ENCODE results near the gene GIN1. TPM values are rescaled to one million over a fixed set of nuclear protein-coding genes. Genes with fewer than 3 reads are reported as not detected.
"Not testable (repeated sequence)": the region's sequence is repeated elsewhere in the genome, so short reads cannot be mapped to it uniquely, and the experiment has no call there.

Gene GIN1
- total RNA-seq, 2 experiments from 2014 or later = 2.7 to 2.9 TPM

DNA sequence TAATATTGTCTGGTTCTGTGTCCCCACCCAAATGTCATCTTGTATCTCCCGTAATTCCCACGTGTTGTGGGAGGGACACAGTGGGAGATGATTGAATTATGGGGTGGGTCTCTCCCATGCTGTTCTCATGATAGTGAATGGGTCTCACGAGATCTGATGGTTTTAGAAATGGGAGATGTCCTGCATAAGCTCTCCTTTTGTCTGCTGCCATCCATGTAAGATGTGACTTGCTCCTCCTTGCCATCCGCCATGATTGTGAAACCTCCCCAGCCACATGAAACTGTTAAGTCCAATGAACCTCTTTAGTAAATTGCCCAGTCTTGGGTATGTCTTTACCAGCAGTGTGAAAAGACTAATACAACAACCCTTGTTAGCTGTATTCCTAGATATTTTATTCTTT is 44.5 kb downstream of the GIN1 start:
- no peak overlapping the region for H3K27ac ChIP-seq (ENCODE audit: low read depth in 1 of 2, low read length in 2 of 2)
- H3K4me3 ChIP-seq (ENCODE audit: low read length) = no peak overlapping the region
- intact Hi-C loops (cut with DNase I, micrococcal nuclease) = no loop called here
- TF ChIP-seq, protein P1, sequence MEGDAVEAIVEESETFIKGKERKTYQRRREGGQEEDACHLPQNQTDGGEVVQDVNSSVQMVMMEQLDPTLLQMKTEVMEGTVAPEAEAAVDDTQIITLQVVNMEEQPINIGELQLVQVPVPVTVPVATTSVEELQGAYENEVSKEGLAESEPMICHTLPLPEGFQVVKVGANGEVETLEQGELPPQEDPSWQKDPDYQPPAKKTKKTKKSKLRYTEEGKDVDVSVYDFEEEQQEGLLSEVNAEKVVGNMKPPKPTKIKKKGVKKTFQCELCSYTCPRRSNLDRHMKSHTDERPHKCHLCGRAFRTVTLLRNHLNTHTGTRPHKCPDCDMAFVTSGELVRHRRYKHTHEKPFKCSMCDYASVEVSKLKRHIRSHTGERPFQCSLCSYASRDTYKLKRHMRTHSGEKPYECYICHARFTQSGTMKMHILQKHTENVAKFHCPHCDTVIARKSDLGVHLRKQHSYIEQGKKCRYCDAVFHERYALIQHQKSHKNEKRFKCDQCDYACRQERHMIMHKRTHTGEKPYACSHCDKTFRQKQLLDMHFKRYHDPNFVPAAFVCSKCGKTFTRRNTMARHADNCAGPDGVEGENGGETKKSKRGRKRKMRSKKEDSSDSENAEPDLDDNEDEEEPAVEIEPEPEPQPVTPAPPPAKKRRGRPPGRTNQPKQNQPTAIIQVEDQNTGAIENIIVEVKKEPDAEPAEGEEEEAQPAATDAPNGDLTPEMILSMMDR (IDR thresholded peaks at IDR 0.05) = no peak
- no peaks in the 10 kb centered on the region for H3K4me1 Mint-ChIP-seq (ENCODE audit: low read depth)
- H3K4me3 Mint-ChIP-seq = no peak overlapping the region
- no peaks in the 10 kb centered on the region for H3K4me1 ChIP-seq (ENCODE audit: insufficient read depth, low read length)
- peaks cover 30% of the 10 kb centered on the region for H3K9me3 Mint-ChIP-seq
- no peak for ATAC-seq (ENCODE audit: poor library complexity)
- no peaks in the 10 kb centered on the region for H3K27me3 Mint-ChIP-seq
- no peak for DNase-seq
- peaks cover 36% of the 10 kb centered on the region for H3K36me3 Mint-ChIP-seq (ENCODE audit: low read depth)
- ChIA-PET CTCF (no interaction called here), POLR2A (no interaction called here)
- H3K27ac Mint-ChIP-seq = no peak overlapping the region
- H3K36me3 ChIP-seq (ENCODE audit: insufficient read depth, low read length) = no peaks in the 10 kb centered on the region
- peaks cover 22 to 56% of the 10 kb centered on the region in 2 experiments for H3K9me3 ChIP-seq (ENCODE audit: control insufficient read depth in 1 of 2, insufficient read depth in 1 of 2, low read length in 2 of 2)
- no peaks in the 10 kb centered on the region for H3K27me3 ChIP-seq (ENCODE audit: control insufficient read depth in 1 of 2, insufficient read depth in 2 of 2, low read length in 2 of 2)

DNA sequence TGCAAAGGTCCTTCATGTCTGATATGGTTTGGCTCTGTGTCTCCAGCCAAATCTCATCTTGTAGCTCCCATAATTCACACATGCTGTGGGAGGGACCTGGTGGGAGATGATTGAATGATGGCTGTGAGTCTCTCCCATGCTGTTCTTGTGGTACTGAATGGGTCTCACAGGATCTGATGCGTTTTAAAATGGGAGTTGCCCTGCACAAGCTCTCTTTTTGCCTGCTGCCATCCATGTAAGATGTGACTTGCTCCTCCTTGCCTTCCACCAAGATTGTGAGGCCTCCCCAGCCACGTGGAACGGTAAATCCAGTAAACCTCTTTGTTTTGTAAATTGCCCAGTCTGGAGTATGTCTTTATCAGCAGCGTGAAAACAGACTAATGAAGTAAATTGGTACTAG is 46.4 kb downstream of the GIN1 start:
- H3K27ac ChIP-seq (ENCODE audit: low read depth in 1 of 2, low read length in 2 of 2); H3K4me1 ChIP-seq (ENCODE audit: insufficient read depth, low read length); CTCF ChIA-PET; POLR2A ChIA-PET; ATAC-seq (ENCODE audit: poor library complexity); H3K27me3 Mint-ChIP-seq; DNase-seq; H3K27me3 ChIP-seq (ENCODE audit: control insufficient read depth in 1 of 2, insufficient read depth in 2 of 2, low read length in 2 of 2); H3K27ac Mint-ChIP-seq; H3K36me3 ChIP-seq (ENCODE audit: insufficient read depth, low read length); H3K4me1 Mint-ChIP-seq (ENCODE audit: low read depth); H3K4me3 Mint-ChIP-seq; H3K4me3 ChIP-seq (ENCODE audit: low read length): not testable (repeated sequence)
- intact Hi-C loops (cut with DNase I, micrococcal nuclease) = loop anchor here in 1 of 2 experiments (5.0 kb wide), 1 partner anchor 64 kb away; no protein-coding TSS in a partner anchor
- peaks cover 9 to 37% of the 10 kb centered on the region in 2 experiments for H3K9me3 ChIP-seq (ENCODE audit: control insufficient read depth in 1 of 2, insufficient read depth in 1 of 2, low read length in 2 of 2)
- Mint-ChIP-seq H3K36me3 (ENCODE audit: low read depth) (peaks cover 32% of the 10 kb centered on the region), H3K9me3 (peaks cover 25% of the 10 kb centered on the region)

DNA sequence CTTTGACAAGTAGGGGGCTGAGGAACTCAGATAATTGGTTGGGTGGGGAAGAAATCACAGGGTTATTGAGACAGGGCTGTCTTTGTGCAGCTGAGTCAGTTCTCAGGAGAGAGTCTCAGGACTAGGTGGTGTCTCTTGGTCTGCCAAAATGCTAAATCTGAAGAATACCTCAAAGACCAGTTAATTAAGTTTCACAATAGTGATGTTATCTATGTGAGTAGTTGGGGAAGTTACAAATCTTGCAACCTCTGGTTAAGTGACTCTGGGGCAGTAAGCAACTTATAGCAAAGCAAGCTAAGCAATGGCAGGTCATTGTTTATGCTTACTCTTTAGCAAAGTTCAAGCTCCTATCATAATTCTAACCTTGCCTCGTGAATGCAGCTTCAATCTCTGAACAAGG is 53.6 kb downstream of the GIN1 start:
- TF ChIP-seq, protein P1 (IDR thresholded peaks at IDR 0.05) = no peak
- Mint-ChIP-seq H3K9me3 (no peaks in the 10 kb centered on the region), H3K27me3 (no peaks in the 10 kb centered on the region), H3K36me3 (ENCODE audit: low read depth) (no peaks in the 10 kb centered on the region), H3K27ac (no peak overlapping the region), H3K4me3 (no peak overlapping the region), H3K4me1 (ENCODE audit: low read depth) (no peaks in the 10 kb centered on the region)
- POLR2A ChIA-PET = no interaction called here
- no peak overlapping the region for H3K4me3 ChIP-seq (ENCODE audit: low read length)
- ATAC-seq (ENCODE audit: poor library complexity) = no peak
- intact Hi-C loops (cut with DNase I, micrococcal nuclease) = no loop called here
- CTCF ChIA-PET = no interaction called here
- no peak overlapping the region for H3K27ac ChIP-seq (ENCODE audit: low read depth in 1 of 2, low read length in 2 of 2)
- H3K9me3 ChIP-seq (ENCODE audit: control insufficient read depth in 1 of 2, insufficient read depth in 1 of 2, low read length in 2 of 2) = no peaks in the 10 kb centered on the region
- no peak for DNase-seq
- no peaks in the 10 kb centered on the region for H3K27me3 ChIP-seq (ENCODE audit: control insufficient read depth in 1 of 2, insufficient read depth in 2 of 2, low read length in 2 of 2)
- no peaks in the 10 kb centered on the region for H3K36me3 ChIP-seq (ENCODE audit: insufficient read depth, low read length)
- H3K4me1 ChIP-seq (ENCODE audit: insufficient read depth, low read length) = no peaks in the 10 kb centered on the region

DNA sequence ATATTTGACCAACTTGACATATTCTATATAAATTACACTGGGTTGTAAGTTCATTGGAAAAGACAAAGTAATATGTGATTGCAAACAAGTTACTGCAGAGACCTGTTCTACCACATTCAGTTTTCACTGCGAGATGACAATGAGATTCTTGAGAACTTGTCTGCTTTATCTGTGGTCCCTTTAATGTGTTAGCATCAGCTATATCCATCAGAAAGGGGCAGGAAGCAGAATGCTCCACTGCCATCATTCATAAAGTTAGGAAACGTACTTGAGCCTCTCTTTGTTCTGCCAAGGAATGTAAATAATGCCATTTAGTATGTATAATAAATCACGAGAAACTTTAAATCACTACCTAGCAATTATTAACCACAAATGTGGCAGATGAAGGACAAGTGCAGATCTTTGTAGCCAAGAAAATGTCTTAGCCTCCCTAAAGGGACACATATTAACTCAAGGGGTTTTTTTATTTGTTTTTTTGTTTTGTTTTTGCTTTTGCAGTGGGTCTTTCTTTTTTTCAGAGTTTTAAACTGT is 59.4 kb downstream of the GIN1 start:
- no peak overlapping the region for H3K27ac ChIP-seq (ENCODE audit: low read depth in 1 of 2, low read length in 2 of 2)
- no peaks in the 10 kb centered on the region for H3K9me3 ChIP-seq (ENCODE audit: control insufficient read depth in 1 of 2, insufficient read depth in 1 of 2, low read length in 2 of 2)
- no peak for ATAC-seq (ENCODE audit: poor library complexity)
- no peaks in the 10 kb centered on the region for H3K4me1 Mint-ChIP-seq (ENCODE audit: low read depth)
- H3K4me1 ChIP-seq (ENCODE audit: insufficient read depth, low read length) = no peaks in the 10 kb centered on the region
- ChIA-PET POLR2A (no interaction called here), CTCF (no interaction called here)
- no peaks in the 10 kb centered on the region for H3K36me3 Mint-ChIP-seq (ENCODE audit: low read depth)
- TF ChIP-seq, protein P1 (IDR thresholded peaks at IDR 0.05) = no peak
- no peak overlapping the region for H3K27ac Mint-ChIP-seq
- no peaks in the 10 kb centered on the region for H3K36me3 ChIP-seq (ENCODE audit: insufficient read depth, low read length)
- no peaks in the 10 kb centered on the region for H3K27me3 ChIP-seq (ENCODE audit: control insufficient read depth in 1 of 2, insufficient read depth in 2 of 2, low read length in 2 of 2)
- intact Hi-C loops (cut with DNase I, micrococcal nuclease) = no loop called here
- H3K4me3 ChIP-seq (ENCODE audit: low read length) = no peak overlapping the region
- H3K9me3 Mint-ChIP-seq = peaks cover 2% of the 10 kb centered on the region
- H3K27me3 Mint-ChIP-seq = no peaks in the 10 kb centered on the region
- no peak overlapping the region for H3K4me3 Mint-ChIP-seq
- no peak for DNase-seq
